BE2C (cell line): Measurements from ENCODE around the gene SIN3B.

Experiments
- DNase-seq: peaks from one replicate; pipeline ENCODE4 v3.0.0-alpha.2; 2020
- H3K27me3 ChIP-seq: fragments of 250-450 bp; sonication (Bioruptor Pico); 2 replicates; pipeline ENCODE4 v1.5.1; 2020; ENCODE audit warnings: mild to moderate bottlenecking
- H3K36me3 ChIP-seq: fragments of 250-450 bp; sonication (Bioruptor Pico); 2 replicates; pipeline ENCODE4 v1.5.1; 2020; ENCODE audit warnings: mild to moderate bottlenecking
- H3K4me1 ChIP-seq: fragments of 250-450 bp; sonication (Bioruptor Pico); 2 replicates; pipeline ENCODE4 v1.5.1; 2020
- H3K4me3 ChIP-seq: 2 replicates; pipeline ENCODE4 v1.5.1; 2011; ENCODE audit warnings: low read depth, low read length
- H3K9me3 ChIP-seq: fragments of 250-450 bp; sonication (Bioruptor Pico); 2 replicates; pipeline ENCODE4 v1.5.1; 2020
- TF ChIP-seq, protein P1 (sequence below): IDR thresholded peaks from 2 replicates; pipeline ENCODE4 v1.5.1; 2012; ENCODE audit warnings: mild to moderate bottlenecking, low read depth, low read length

SIN3B gene

DNA sequence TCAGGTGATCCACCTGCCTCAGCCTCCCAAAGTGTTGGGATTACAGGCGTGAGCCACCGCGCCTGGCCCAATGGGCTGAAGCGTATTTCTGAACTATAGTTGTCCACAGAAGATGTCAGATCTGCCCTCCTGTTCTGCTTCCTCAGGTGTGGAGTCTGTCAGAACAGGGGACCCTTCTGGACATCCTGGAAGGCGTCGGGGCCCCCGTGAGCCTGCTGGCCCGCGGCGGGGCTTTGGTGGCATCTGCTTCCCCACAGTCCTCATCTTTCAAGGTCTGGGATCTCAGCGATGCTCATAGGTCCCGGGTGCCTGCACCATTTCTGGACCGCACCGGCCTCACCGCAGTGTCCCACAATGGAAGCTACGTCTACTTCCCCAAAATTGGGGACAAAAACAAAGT lies 29.5 kb upstream of the SIN3B start:
- no peaks in the 10 kb centered on the region for H3K27me3 ChIP-seq
- H3K4me1 ChIP-seq = no peaks in the 10 kb centered on the region
- no peak overlapping the region for H3K4me3 ChIP-seq
- TF ChIP-seq, protein P1, sequence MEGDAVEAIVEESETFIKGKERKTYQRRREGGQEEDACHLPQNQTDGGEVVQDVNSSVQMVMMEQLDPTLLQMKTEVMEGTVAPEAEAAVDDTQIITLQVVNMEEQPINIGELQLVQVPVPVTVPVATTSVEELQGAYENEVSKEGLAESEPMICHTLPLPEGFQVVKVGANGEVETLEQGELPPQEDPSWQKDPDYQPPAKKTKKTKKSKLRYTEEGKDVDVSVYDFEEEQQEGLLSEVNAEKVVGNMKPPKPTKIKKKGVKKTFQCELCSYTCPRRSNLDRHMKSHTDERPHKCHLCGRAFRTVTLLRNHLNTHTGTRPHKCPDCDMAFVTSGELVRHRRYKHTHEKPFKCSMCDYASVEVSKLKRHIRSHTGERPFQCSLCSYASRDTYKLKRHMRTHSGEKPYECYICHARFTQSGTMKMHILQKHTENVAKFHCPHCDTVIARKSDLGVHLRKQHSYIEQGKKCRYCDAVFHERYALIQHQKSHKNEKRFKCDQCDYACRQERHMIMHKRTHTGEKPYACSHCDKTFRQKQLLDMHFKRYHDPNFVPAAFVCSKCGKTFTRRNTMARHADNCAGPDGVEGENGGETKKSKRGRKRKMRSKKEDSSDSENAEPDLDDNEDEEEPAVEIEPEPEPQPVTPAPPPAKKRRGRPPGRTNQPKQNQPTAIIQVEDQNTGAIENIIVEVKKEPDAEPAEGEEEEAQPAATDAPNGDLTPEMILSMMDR = no peak
- no peak for DNase-seq
- H3K36me3 ChIP-seq = no peaks in the 10 kb centered on the region
- H3K9me3 ChIP-seq = no peaks in the 10 kb centered on the region

DNA sequence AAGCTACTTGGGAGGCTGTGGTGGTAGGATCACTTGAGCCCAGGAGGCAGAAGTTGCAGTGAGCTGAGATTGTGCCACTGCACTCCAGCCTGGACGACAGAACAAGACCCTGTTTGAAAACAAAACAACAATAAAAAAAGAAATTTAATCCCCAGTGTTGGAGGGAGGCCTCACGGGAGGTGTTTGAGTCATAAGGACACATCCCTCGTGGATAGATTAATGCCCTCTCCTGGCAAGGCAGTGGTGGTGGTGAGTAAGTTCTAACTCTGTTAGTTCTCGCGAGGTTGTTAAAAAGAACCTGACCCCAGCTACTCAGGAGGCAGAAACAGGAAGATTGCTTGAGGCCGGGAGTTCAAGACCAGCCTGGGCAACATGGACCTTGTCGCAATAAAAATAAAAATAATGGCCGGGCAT lies 27.6 kb upstream of the SIN3B start:
- no peaks in the 10 kb centered on the region for H3K27me3 ChIP-seq
- H3K4me3 ChIP-seq = no peak overlapping the region
- H3K36me3 ChIP-seq = no peaks in the 10 kb centered on the region
- no peaks in the 10 kb centered on the region for H3K4me1 ChIP-seq
- H3K9me3 ChIP-seq = no peaks in the 10 kb centered on the region
- DNase-seq = no peak
- TF ChIP-seq, protein P1 = no peak

DNA sequence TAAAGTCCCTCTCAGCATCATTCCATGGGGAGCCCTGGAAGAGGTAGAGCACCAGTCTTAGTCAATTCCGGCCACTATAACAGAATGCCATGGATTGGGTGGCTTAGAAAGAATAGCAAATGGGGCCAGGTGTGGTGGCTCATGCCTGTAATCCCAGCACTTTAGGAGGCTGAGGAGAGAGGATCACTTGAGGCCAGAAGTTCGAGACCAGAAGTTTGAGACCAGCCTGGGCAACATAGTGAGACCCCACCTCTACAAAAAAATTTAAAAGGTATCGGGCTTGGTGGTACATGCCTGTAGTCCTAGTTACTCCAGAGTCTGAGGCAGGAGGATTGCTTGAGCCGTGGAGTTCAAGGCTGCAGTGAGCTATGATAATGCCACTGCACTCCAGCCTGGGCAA lies 25.0 kb upstream of the SIN3B start:
- no peaks in the 10 kb centered on the region for H3K4me1 ChIP-seq
- H3K9me3 ChIP-seq = no peaks in the 10 kb centered on the region
- no peak for DNase-seq
- no peaks in the 10 kb centered on the region for H3K36me3 ChIP-seq
- TF ChIP-seq, protein P1 = no peak
- H3K27me3 ChIP-seq = no peaks in the 10 kb centered on the region
- H3K4me3 ChIP-seq = no peak overlapping the region

DNA sequence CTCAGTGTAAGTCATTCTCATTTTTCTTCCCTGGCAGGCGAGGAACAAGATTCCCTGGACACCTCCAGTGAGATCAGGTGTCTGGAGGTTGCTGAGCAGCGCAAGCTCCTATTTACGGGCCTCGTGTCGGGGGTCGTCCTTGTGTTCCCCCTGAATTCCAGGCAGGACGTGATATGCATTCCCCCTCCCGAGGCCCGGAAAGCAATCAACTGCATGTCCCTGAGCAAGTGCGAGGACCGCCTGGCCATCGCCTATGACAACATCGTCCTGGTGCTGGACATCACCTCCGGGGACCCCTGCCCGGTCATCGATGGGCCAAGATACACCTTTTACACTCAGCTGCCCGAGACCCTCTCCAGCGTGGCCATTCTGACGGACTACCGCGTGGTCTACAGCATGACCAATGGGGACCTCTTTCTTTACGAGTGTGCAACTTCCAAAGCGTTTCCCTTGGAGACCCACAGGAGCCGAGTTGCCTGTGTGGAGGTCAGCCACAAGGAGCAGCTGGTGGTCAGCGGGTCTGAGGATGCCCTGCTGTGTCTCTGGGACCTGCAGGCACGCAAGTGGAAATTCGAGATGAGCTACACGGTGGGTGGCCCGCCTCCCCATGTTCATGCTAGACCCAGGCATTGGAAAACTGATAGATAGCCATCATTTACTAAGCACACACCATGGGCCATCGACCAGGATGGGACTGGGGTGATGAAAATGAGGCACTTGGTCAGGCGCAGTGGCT lies 21.5 kb upstream of the SIN3B start:
- no peaks in the 10 kb centered on the region for H3K4me1 ChIP-seq
- H3K36me3 ChIP-seq = no peaks in the 10 kb centered on the region
- no peaks in the 10 kb centered on the region for H3K9me3 ChIP-seq
- no peak for DNase-seq
- no peak overlapping the region for H3K4me3 ChIP-seq
- TF ChIP-seq, protein P1 = no peak
- no peaks in the 10 kb centered on the region for H3K27me3 ChIP-seq

DNA sequence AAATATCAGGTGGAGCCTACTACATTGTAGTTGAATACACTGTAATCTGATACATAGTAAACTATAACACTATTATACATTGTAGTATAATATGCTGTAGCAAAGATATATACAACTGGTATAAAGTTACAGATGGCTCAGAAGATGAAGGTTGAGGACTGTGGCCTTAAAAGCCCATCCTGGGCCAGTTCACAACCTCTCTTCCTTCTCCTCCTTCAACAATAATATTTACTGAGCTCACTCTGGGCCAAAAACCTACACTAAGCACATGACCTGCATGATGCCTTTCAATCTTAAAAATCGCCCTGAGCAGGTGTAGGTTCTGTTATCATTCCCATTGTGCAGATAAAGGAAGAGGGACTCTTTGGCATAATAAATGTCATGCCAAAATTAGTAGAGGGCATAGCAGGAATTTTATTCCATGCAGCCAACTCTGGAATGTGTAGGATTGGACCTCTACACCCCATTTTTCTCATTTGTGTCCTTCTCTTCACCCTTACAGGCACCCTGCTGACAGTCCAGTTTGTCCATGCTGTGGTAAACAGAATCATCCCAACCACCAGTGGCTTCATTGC lies 14.6 kb upstream of the SIN3B start:
- H3K9me3 ChIP-seq = no peaks in the 10 kb centered on the region; the same call in none of the 2 replicates
- no peaks in the 10 kb centered on the region for H3K36me3 ChIP-seq
- no peak for DNase-seq
- TF ChIP-seq, protein P1 = no peak
- no peaks in the 10 kb centered on the region for H3K4me1 ChIP-seq
- no peaks in the 10 kb centered on the region for H3K27me3 ChIP-seq
- H3K4me3 ChIP-seq = no peak overlapping the region

DNA sequence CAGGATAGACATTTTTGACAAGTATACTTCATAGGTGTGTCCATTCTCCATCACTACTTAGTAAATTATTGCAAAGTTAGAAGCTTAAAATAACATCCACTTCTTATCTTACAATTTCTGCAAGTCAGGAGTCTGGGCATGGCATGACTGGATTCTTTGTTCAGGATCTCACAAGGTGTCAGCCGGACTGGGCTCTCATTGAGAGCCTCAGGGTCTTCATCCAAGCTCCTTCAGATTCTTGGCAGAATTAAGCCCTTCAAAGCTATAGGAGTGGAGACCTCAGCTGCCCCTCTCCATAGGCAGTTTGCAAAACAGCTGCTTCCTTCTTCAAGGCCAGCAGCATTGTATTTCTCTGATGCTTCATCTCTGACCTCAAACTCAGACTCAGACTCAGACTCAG lies 9.1 kb upstream of the SIN3B start:
- H3K9me3 ChIP-seq = no peaks in the 10 kb centered on the region; the same call in none of the 2 replicates
- no peaks in the 10 kb centered on the region; the same call in 1 of the 2 replicates for H3K27me3 ChIP-seq
- no peaks in the 10 kb centered on the region for H3K36me3 ChIP-seq
- TF ChIP-seq, protein P1 = no peak
- no peaks in the 10 kb centered on the region for H3K4me1 ChIP-seq
- no peak for DNase-seq
- no peak overlapping the region for H3K4me3 ChIP-seq
